ENCODE results near the gene BAAT.

Gene BAAT

DNA sequence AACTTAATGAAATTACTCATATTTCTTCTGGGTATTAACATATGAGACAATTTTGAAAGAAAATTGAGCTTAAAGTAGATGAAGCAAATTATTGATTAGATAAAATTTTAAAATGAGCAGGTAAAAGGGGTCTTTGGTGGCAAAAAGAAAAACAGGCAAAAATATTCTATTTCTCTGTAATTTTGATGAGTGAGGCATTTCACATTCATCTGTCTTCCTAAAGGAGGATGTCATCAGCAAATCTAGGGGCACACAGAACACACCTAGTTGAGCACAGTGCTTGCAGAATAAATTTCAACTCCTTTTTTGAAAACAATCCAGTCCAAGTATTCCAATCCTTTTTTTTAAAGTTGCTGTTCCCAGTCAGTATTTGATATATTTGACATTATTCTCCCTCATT, 30.0 kb upstream of the BAAT start:
- H3K4me3 ChIP-seq (ENCODE audit: low read depth, low read length), result no peak overlapping the region
- TF ChIP-seq, protein P1, sequence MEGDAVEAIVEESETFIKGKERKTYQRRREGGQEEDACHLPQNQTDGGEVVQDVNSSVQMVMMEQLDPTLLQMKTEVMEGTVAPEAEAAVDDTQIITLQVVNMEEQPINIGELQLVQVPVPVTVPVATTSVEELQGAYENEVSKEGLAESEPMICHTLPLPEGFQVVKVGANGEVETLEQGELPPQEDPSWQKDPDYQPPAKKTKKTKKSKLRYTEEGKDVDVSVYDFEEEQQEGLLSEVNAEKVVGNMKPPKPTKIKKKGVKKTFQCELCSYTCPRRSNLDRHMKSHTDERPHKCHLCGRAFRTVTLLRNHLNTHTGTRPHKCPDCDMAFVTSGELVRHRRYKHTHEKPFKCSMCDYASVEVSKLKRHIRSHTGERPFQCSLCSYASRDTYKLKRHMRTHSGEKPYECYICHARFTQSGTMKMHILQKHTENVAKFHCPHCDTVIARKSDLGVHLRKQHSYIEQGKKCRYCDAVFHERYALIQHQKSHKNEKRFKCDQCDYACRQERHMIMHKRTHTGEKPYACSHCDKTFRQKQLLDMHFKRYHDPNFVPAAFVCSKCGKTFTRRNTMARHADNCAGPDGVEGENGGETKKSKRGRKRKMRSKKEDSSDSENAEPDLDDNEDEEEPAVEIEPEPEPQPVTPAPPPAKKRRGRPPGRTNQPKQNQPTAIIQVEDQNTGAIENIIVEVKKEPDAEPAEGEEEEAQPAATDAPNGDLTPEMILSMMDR (IDR thresholded peaks at IDR 0.05; ENCODE audit: low read depth, low read length, missing control alignments), result no peak
- DNase-seq (ENCODE audit: low read depth), result no peak

DNA sequence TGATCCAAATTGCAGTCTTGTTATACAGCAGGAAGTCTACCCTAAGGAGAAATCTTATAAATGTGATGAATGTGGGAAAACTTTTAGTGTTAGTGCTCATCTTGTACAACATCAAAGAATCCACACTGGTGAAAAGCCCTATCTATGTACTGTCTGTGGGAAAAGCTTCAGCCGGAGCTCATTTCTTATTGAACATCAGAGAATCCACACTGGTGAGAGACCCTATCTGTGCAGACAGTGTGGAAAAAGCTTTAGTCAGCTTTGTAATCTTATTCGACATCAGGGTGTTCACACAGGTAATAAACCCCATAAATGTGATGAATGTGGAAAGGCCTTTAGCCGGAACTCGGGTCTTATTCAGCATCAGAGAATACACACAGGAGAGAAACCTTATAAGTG, 24.3 kb upstream of the BAAT start:
- TF ChIP-seq, protein P1 (IDR thresholded peaks at IDR 0.05; ENCODE audit: low read depth, low read length, missing control alignments), result no peak
- DNase-seq (ENCODE audit: low read depth), result no peak
- no peak overlapping the region for H3K4me3 ChIP-seq (ENCODE audit: low read depth, low read length)

DNA sequence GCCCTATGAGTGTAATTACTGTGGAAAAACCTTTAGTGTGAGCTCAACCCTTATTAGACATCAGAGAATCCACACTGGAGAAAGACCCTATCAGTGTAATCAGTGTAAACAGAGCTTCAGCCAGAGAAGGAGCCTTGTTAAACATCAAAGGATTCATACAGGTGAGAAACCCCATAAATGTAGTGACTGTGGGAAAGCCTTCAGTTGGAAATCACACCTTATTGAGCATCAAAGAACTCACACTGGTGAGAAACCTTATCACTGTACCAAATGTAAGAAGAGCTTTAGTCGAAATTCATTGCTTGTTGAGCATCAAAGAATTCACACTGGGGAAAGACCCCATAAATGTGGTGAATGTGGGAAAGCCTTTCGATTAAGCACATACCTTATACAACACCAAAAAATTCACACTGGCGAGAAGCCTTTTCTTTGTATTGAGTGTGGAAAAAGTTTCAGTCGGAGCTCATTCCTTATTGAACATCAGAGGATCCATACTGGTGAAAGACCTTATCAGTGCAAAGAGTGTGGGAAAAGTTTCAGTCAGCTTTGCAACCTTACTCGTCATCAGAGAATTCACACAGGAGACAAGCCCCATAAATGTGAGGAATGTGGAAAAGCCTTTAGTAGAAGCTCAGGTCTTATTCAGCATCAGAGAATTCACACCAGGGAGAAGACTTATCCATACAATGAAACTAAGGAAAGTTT, 23.7 kb upstream of the BAAT start:
- no peak for DNase-seq (ENCODE audit: low read depth)
- TF ChIP-seq, protein P1 (IDR thresholded peaks at IDR 0.05; ENCODE audit: low read depth, low read length, missing control alignments), result no peak
- no peak overlapping the region for H3K4me3 ChIP-seq (ENCODE audit: low read depth, low read length)

DNA sequence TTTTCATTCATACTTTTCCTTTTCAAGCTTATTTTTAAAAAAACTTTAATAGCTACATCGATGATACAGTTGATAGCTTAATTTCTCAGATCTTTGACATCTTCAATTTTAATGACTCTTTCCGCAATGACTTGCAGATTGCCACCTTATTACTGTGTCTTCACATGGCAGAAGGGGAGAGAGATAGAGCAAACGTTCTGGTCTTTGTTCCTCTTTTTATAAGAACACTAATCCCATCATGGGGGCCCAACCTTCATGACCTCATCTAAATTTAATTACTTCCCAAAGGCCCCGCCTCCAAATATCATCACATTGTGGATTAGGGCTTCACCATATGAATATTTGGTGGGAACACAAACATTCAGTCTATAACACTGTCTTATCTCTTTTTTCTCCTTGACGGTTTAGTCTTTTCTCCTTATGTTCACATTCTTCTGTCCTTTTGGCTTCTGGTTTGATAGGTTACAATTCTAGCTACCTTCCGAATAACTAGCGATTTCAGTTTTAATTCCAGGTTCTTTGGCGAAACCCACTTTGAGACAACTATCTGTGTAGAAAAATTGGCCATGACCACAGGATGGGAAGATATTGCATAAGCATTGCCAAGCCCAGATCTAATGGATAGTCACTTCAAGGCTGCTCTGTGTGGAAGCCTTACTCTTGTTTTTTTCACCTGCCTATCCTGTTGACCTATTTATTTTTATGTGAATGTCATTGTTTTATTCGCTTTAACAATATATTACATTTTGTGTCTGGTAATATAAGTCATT, 18.9 kb upstream of the BAAT start:
- no peak for DNase-seq (ENCODE audit: low read depth)
- TF ChIP-seq, protein P1 (IDR thresholded peaks at IDR 0.05; ENCODE audit: low read depth, low read length, missing control alignments), result no peak
- no peak overlapping the region for H3K4me3 ChIP-seq (ENCODE audit: low read depth, low read length)

DNA sequence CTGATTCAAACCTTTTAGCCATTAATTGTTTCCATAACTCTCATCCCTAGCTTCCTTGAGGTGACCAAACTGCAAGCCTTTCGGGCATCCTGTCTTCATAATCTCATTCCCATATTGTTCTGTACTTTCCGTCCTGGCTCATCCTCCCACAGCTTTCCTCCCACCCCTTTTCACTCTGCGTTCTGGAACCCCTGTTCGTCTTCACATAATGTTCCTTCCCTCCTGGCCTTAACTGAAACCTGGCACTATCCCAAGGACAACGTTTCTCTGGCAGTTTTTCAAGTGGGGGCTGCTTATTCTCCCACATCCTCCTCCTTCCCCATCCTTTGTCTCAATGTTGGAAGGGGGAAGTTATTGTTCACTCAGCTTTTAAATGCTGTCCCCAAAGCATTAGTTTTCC, 15.3 kb upstream of the BAAT start:
- TF ChIP-seq, protein P1 (IDR thresholded peaks at IDR 0.05; ENCODE audit: low read depth, low read length, missing control alignments), result no peak
- DNase-seq (ENCODE audit: low read depth), result no peak
- H3K4me3 ChIP-seq (ENCODE audit: low read depth, low read length), result peak overlapping the region; percentile 1; the same call in 1 of the 2 replicates

DNA sequence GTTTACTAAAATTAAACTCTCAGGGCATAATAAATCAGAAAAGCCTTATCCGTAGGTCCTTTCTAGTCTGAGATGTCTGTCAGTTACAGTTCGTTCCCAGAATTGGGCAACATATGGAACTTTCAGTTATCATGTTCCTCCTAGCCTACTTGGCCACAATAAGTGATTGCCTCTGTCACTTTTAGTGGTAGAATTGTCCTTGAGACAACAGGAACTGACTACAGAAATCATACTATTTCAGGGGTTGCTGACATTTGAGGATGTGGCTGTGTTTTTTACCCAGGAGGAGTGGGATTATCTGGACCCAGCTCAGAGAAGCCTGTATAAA, 14.8 kb upstream of the BAAT start:
- peak overlapping the region; percentile 80 for H3K4me3 ChIP-seq (ENCODE audit: low read depth, low read length)
- TF ChIP-seq, protein P1 (IDR thresholded peaks at IDR 0.05; ENCODE audit: low read depth, low read length, missing control alignments), result no peak
- no peak for DNase-seq (ENCODE audit: low read depth)

Measured in GM12864 (cell line).